Endothelial cell of umbilical vein (primary cell): ENCODE data around the gene BUD31. TPM values are rescaled to one million over a fixed set of nuclear protein-coding genes. Genes with fewer than 3 reads are reported as not detected.

Source experiments
- BruUV-seq: library from RNA; stranded (reverse); fragments of 400-500 nt; replicated peaks from 2 replicates; lab custom pipeline; 2021; lab: Mats Ljungman, UMichigan
- CTCF ChIA-PET: fragments of 300-600, 350-600 bp; sonication (Branson Sonifier 250); formaldehyde crosslinking; loops from one replicate; lab custom pipeline; 2021; ENCODE audit warnings: antibody characterized with exemption, inconsistent platforms; lab: Charles Lee
- POLR2A ChIA-PET: fragments of 300-600, 350-600 bp; sonication (Branson Sonifier 250); formaldehyde crosslinking; loops from one replicate; lab custom pipeline; 2021; ENCODE audit warnings: antibody characterized with exemption, inconsistent platforms; lab: Charles Lee
- DNase-seq: peaks from one replicate; pipeline ENCODE4 v3.0.0-alpha.2; 2011; ENCODE audit warnings: low read depth, low spot score
- FAIRE-seq: peaks from 2 replicates; lab custom pipeline; 2011; peaks lifted over from hg19 to GRCh38; lab: Jason Lieb, UNC
- H2AFZ ChIP-seq: 2 replicates; pipeline ENCODE4 v1.6.0; 2012; ENCODE audit warnings: low read depth, low read length, control low read depth, inconsistent platforms
- H3K27ac ChIP-seq: 2 replicates; pipeline ENCODE4 v1.5.1; 2011; ENCODE audit warnings: low read depth, mild to moderate bottlenecking, control low read depth, low read length, moderate library complexity; ENCODE audit not compliant: insufficient read depth
- H3K27me3 ChIP-seq, 2 experiments: 2 replicates each; pipeline versions ENCODE4 v1.6.0 to v1.6.1; 2011; ENCODE audit warnings: low read length in 2 of 2, mixed read lengths in 1 of 2; ENCODE audit not compliant: control insufficient read depth in 2 of 2, insufficient read depth in 2 of 2
- H3K36me3 ChIP-seq, 2 experiments: 2 replicates in 1 of 2; 3 replicates in 1 of 2; pipeline ENCODE4 v1.5.1; 2011; ENCODE audit warnings: low read length in 2 of 2, mild to moderate bottlenecking in 1 of 2, moderate library complexity in 1 of 2; ENCODE audit not compliant: control insufficient read depth in 2 of 2, insufficient read depth in 2 of 2; ENCODE audit errors: extremely low read depth in 1 of 2
- H3K4me1 ChIP-seq: 3 replicates; pipeline ENCODE4 v1.5.1; 2011; ENCODE audit warnings: mild to moderate bottlenecking, low read length; ENCODE audit not compliant: control insufficient read depth, insufficient read depth; ENCODE audit errors: extremely low read depth
- H3K4me2 ChIP-seq: 2 replicates; pipeline ENCODE4 v1.6.1; 2011; ENCODE audit warnings: low read length, control low read depth, mixed read lengths; ENCODE audit not compliant: insufficient read depth
- H3K4me3 ChIP-seq, 3 experiments: fragments of 200-600 bp in 1 of 3; sonication (generic), shearing (Covaris generic) in 1 of 3; replicated peaks in 1 of 3; 2 replicates each; pipeline ENCODE4 v1.5.1; 2011 to 2016; ENCODE audit warnings: control low read depth in 3 of 3, low read length in 3 of 3, mild to moderate bottlenecking in 2 of 3, inconsistent platforms in 1 of 3, low read depth in 1 of 3, moderate library complexity in 1 of 3; ENCODE audit not compliant: insufficient read depth in 1 of 3
- H3K79me2 ChIP-seq: 2 replicates; pipeline ENCODE4 v1.6.0; 2012; ENCODE audit warnings: low read length, inconsistent platforms; ENCODE audit not compliant: control insufficient read depth, insufficient read depth
- H3K9ac ChIP-seq: replicated peaks from 2 replicates; pipeline ENCODE3; 2011; ENCODE audit warnings: low read length, control low read depth; ENCODE audit not compliant: insufficient read depth; ENCODE audit errors: extremely low read depth
- H3K9me1 ChIP-seq: replicated peaks from 3 replicates; pipeline ENCODE4 v1.6.0; 2011; ENCODE audit warnings: mild to moderate bottlenecking, low read length; ENCODE audit not compliant: control insufficient read depth, insufficient read depth; ENCODE audit errors: extremely low read depth
- H3K9me3 ChIP-seq: replicated peaks from 2 replicates; pipeline ENCODE4 v1.5.1; 2012; ENCODE audit warnings: low read length, inconsistent platforms; ENCODE audit not compliant: control insufficient read depth, insufficient read depth
- H4K20me1 ChIP-seq: replicated peaks from 2 replicates; pipeline ENCODE3; 2011; ENCODE audit warnings: mild to moderate bottlenecking, low read length; ENCODE audit not compliant: control insufficient read depth, insufficient read depth; ENCODE audit errors: extremely low read depth
- EZH2 ChIP-seq: IDR thresholded peaks from 2 replicates; pipeline ENCODE4 v1.6.1; 2012; ENCODE audit warnings: borderline replicate concordance, low read depth, mild to moderate bottlenecking, moderate library complexity, low read length, inconsistent platforms; ENCODE audit not compliant: severe bottlenecking
- FOS ChIP-seq: IDR thresholded peaks from 2 replicates; pipeline ENCODE4 v1.6.1; 2011; ENCODE audit warnings: mild to moderate bottlenecking, low read length, moderate library complexity, borderline replicate concordance; ENCODE audit not compliant: insufficient read depth
- GATA2 ChIP-seq: IDR thresholded peaks from 2 replicates; pipeline ENCODE4 v1.7.0; 2011; ENCODE audit warnings: low read depth, mild to moderate bottlenecking, moderate library complexity, mixed read lengths, low read length; ENCODE audit not compliant: insufficient read length, insufficient read depth
- JUN ChIP-seq: IDR thresholded peaks from 2 replicates; pipeline ENCODE4 v1.6.1; 2011; ENCODE audit warnings: borderline replicate concordance, low read depth; ENCODE audit not compliant: insufficient read length, insufficient read depth
- MYC ChIP-seq: IDR thresholded peaks from one replicate; pipeline ENCODE4 v1.6.1; 2011; ENCODE audit warnings: mild to moderate bottlenecking, low read depth, low read length
- POLR2A ChIP-seq: IDR thresholded peaks from 2 replicates; pipeline ENCODE4 v1.6.1; 2012; ENCODE audit warnings: low read depth, mild to moderate bottlenecking, control low read depth, low read length
- POLR2AphosphoS5 ChIP-seq: IDR thresholded peaks from 2 replicates; pipeline ENCODE4 v1.6.1; 2012; ENCODE audit warnings: low read depth, mild to moderate bottlenecking, control low read depth, low read length, moderate library complexity; ENCODE audit not compliant: insufficient read depth
- dilution Hi-C: fragments of 300-500 bp; cut with MboI; formaldehyde crosslinking; loops from one replicate; pipeline ENCODE4 v1.15.0; 2019; ENCODE audit warnings: low sequenced_read_pairs; ENCODE audit not compliant: extremely low pct_ligation_motif_present
- intact Hi-C: fragments of 100-400 bp; cut with micrococcal nuclease; formaldehyde crosslinking; loops from one replicate; pipeline ENCODE4 v1.10.0; 2022
- polyA plus RNA-seq, 4 experiments: library from polyadenylated mRNA; depleted of rRNA in 3 of 4; stranded (reverse) in 3 of 4; unstranded in 1 of 4; fragments of >200 nt; gene quantifications; 2 replicates each; pipeline versions ENCODE4 v1.2.1 to v1.2.3, GENCODE V29; 2011 to 2012; ENCODE audit warnings: missing spikeins in 1 of 4
- total RNA-seq: library from RNA; stranded (reverse); gene quantifications from 2 replicates; pipeline ENCODE4 v1.2.3, GENCODE V29; 2021

The BUD31 gene
- total and polyA plus RNA-seq, 2 donors (not counting 3 experiments of a cell fraction or from before 2014, with no cell fraction given): 67.8 to 122 TPM

- no peak overlapping the region for H3K27ac ChIP-seq
- H3K4me3 ChIP-seq: no peak overlapping the region
- H3K9me3 ChIP-seq: no peaks in the 10 kb centered on the region
- H3K79me2 ChIP-seq: peaks cover 5% of the 10 kb centered on the region
- ChIA-PET POLR2A (no interaction called here), CTCF (no interaction called here)
- no peaks in the 10 kb centered on the region for H3K9me1 ChIP-seq
- FAIRE-seq (no peak), DNase-seq (no peak)
- no peaks in the 10 kb centered on the region for H4K20me1 ChIP-seq
- H3K4me1 ChIP-seq: peaks cover 16% of the 10 kb centered on the region
- no peak overlapping the region for H3K4me2 ChIP-seq
- intact Hi-C loops (no loop called here), dilution Hi-C loops (no loop called here)
- H3K36me3 ChIP-seq: peaks cover 28 to 60% of the 10 kb centered on the region in 2 experiments
- BruUV-seq: TSS peak; percentile 85
- TF ChIP-seq EZH2: no peak
- TF ChIP-seq FOS: no peak
- no peak for TF ChIP-seq POLR2A
- no peak overlapping the region for H3K9ac ChIP-seq
- H2AFZ ChIP-seq: no peak overlapping the region
- no peaks in the 10 kb centered on the region for H3K27me3 ChIP-seq
Measured at GRCh38 chr7:99395616-99396327, 13.0 kb upstream of the BUD31 start.

DNA sequence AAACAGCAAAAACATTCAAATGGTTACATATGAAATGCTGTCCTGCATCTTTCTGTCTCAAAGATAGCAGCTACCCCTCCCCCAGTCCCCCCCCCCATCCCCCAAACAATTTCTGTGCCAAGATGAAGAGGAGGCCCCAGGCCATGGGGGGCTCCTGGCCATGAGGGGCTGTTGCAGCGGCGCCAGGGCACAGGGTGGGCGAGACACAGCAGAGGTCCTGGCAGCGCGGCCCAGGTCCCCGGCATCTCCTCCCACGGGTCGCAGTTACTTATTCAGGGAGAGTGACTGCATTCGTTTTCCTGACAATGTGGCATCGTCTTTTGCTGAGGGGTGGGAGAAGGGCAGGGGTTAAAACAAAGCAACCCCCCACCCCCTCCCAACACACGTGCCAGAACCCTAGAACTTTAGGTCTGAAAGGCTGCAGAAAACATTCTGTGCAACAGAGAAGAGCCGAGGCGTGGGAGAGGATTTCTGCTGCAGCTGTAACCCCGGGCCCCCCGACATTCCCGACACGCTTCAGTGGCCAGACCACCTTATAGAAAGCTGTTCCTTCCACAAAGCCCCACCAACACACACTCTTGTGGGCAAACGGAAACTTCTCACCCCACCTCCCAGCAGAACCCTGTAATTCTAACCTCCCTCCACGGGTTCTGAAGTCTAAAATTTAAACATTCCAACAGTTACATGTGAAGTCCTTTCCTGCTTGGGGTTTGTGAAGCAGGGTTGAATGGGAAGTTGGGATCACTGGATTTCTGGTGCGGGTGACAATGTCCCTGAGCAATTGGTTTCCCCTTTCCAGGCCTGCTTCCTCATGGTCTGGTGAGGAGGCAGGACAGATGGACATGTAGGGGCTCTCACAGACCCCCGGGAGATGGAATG, 12.1 kb upstream of the BUD31 start:
- Histone ChIP-seq H3K4me3 (no peak overlapping the region), H3K79me2 (peaks cover 5% of the 10 kb centered on the region), H3K4me2 (no peak overlapping the region), H3K9me1 (no peaks in the 10 kb centered on the region), H2AFZ (no peak overlapping the region), H3K9me3 (no peaks in the 10 kb centered on the region), H3K36me3 (peaks cover 30 to 55% of the 10 kb centered on the region in 2 experiments), H3K27me3 (no peaks in the 10 kb centered on the region), H3K27ac (no peak overlapping the region), H3K4me1 (peaks cover 16% of the 10 kb centered on the region), H3K9ac (no peak overlapping the region), H4K20me1 (no peaks in the 10 kb centered on the region)
- BruUV-seq: no TSS peak
- POLR2A ChIA-PET: no interaction called here
- CTCF ChIA-PET: no interaction called here
- intact Hi-C loops (no loop called here), dilution Hi-C loops (no loop called here)
- no peak for DNase-seq
- FAIRE-seq: no peak
- TF ChIP-seq POLR2AphosphoS5: no peak
- TF ChIP-seq POLR2A: no peak
- no peak for TF ChIP-seq MYC
- no peak for TF ChIP-seq FOS
- TF ChIP-seq GATA2: no peak
- TF ChIP-seq JUN: no peak
- no peak for TF ChIP-seq EZH2
